ENCODE data around the gene GP1BB.
"Not testable (repeated sequence)": the region's sequence is repeated elsewhere in the genome, so short reads cannot be mapped to it uniquely, and the experiment has no call there.

DNA sequence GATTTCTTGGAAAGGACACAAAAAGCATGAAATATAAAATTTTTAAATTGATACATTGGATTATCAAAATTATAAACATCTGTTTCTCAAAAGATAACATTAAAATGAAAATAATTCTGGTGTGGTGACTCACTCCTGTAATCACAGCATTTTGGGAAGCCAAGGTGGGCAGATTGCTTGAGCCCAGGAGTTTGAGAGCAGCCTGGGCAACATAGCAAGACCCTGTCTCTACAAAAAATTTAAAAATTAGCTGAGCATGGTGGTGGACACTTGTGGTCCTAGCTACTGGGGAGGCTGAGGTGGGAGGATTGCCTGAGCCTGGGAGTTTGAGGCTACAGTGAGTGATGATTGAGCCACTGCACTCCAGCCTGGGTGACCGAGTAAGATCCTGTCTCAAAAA lies 25.5 kb upstream of the GP1BB start:
- not testable (repeated sequence) for TF ChIP-seq NFIC (IDR thresholded peaks at IDR 0.05; ENCODE audit: low read depth, low read length); CTCF (IDR thresholded peaks at IDR 0.05 in 2 of 3, conservative IDR thresholded peaks at IDR 0.05 in 1 of 3; ENCODE audit: control insufficient read depth in 2 of 3, extremely low read depth in 1 of 3, insufficient read depth in 1 of 3, low read depth in 3 of 3, low read length in 3 of 3); GABPA (IDR thresholded peaks at IDR 0.05; ENCODE audit: low read depth); POLR2A (IDR thresholded peaks at IDR 0.05; ENCODE audit: low read depth, low read length); ETV6 (conservative IDR thresholded peaks at IDR 0.05 in 1 of 2, IDR thresholded peaks at IDR 0.05 in 1 of 2; ENCODE audit: borderline replicate concordance in 1 of 2, low read depth in 1 of 2); MTA3 (IDR thresholded peaks at IDR 0.05; ENCODE audit: borderline replicate concordance, low read length); PAX8 (IDR thresholded peaks at IDR 0.05); RCOR1 (conservative IDR thresholded peaks at IDR 0.05; ENCODE audit: low read depth, low read length); CBX5 (IDR thresholded peaks at IDR 0.05; ENCODE audit: low read depth); STAT1 (conservative IDR thresholded peaks at IDR 0.05); NFYA (IDR thresholded peaks at IDR 0.05; ENCODE audit: borderline replicate concordance, low read depth, low read length); RFX5 (IDR thresholded peaks at IDR 0.05; ENCODE audit: low read depth, low read length); BCL11A (IDR thresholded peaks at IDR 0.05; ENCODE audit: low read depth, low read length)
- TF ChIP-seq, protein P1, sequence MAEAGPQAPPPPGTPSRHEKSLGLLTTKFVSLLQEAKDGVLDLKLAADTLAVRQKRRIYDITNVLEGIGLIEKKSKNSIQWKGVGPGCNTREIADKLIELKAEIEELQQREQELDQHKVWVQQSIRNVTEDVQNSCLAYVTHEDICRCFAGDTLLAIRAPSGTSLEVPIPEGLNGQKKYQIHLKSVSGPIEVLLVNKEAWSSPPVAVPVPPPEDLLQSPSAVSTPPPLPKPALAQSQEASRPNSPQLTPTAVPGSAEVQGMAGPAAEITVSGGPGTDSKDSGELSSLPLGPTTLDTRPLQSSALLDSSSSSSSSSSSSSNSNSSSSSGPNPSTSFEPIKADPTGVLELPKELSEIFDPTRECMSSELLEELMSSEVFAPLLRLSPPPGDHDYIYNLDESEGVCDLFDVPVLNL (IDR thresholded peaks at IDR 0.05; ENCODE audit: low read depth, low read length): not testable (repeated sequence)
